ENCODE measurements around the gene ADPRH.

DNA sequence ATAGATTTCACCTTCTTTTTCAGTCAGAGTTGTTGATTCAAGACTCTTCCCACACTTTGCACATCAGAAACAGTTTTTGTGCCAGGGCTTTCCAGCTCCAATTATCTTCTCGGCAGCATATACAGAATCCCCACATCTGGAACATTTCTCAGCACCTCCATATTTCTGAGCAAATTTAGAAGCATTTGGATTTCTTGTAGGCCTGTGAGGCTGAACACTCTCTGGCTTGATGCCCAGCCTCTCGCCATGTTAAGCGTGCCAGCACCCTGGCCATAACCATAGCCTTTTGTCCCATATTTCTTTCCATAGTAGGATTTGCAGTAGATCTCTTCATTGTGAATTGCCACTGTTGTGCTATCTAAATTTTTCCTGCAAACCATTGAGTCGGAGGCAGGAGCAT lies 48.1 kb upstream of the ADPRH start:
- no peak for TF ChIP-seq CTCF (IDR thresholded peaks at IDR 0.05)
- TF ChIP-seq EP300 (IDR thresholded peaks at IDR 0.05; ENCODE audit: low read depth), result no peak
- TF ChIP-seq POLR2A (IDR thresholded peaks at IDR 0.05), result no peak
